Measurements from ENCODE around the gene PSAT1.

DNA sequence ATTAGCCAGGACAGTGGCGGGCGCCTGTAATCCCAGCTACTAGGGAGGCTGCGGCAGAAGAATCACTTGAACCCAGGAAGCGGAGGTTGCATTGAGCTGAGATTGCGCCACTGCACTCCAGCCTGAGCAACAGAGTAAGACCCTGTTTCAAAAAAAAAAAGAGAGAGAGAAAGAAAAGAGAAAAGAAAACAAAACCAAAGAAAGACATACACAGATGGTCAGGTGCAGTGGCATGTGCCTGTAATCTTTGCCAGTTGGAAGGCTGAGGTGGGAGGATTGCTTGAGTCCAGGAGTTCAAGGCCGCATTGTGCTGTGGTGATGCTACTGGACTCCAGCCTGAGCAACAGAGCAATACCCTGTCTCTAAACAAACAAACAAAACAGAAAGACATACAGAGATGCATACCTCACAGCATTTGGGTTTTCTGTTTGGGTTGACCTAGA is 10.0 kb upstream of the PSAT1 start:
- TF ChIP-seq, protein P1, sequence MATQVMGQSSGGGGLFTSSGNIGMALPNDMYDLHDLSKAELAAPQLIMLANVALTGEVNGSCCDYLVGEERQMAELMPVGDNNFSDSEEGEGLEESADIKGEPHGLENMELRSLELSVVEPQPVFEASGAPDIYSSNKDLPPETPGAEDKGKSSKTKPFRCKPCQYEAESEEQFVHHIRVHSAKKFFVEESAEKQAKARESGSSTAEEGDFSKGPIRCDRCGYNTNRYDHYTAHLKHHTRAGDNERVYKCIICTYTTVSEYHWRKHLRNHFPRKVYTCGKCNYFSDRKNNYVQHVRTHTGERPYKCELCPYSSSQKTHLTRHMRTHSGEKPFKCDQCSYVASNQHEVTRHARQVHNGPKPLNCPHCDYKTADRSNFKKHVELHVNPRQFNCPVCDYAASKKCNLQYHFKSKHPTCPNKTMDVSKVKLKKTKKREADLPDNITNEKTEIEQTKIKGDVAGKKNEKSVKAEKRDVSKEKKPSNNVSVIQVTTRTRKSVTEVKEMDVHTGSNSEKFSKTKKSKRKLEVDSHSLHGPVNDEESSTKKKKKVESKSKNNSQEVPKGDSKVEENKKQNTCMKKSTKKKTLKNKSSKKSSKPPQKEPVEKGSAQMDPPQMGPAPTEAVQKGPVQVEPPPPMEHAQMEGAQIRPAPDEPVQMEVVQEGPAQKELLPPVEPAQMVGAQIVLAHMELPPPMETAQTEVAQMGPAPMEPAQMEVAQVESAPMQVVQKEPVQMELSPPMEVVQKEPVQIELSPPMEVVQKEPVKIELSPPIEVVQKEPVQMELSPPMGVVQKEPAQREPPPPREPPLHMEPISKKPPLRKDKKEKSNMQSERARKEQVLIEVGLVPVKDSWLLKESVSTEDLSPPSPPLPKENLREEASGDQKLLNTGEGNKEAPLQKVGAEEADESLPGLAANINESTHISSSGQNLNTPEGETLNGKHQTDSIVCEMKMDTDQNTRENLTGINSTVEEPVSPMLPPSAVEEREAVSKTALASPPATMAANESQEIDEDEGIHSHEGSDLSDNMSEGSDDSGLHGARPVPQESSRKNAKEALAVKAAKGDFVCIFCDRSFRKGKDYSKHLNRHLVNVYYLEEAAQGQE (IDR thresholded peaks at IDR 0.05; ENCODE audit: borderline replicate concordance) = no peak
- TF ChIP-seq MXI1 (conservative IDR thresholded peaks at IDR 0.05; ENCODE audit: poor library complexity, severe bottlenecking) (no peak), SMC3 (conservative IDR thresholded peaks at IDR 0.05; ENCODE audit: poor library complexity) (no peak), POLR2AphosphoS5 (IDR thresholded peaks at IDR 0.05) (no peak), EZH2 (IDR thresholded peaks at IDR 0.05; ENCODE audit: borderline replicate concordance, insufficient read depth, low read length, poor library complexity, severe bottlenecking) (no peak), RAD21 (conservative IDR thresholded peaks at IDR 0.05) (no peak), EP300 (conservative IDR thresholded peaks at IDR 0.05; ENCODE audit: poor library complexity, severe bottlenecking) (no peak), TAF1 (IDR thresholded peaks at IDR 0.05; ENCODE audit: low read depth) (no peak)
- TF ChIP-seq, protein P2, sequence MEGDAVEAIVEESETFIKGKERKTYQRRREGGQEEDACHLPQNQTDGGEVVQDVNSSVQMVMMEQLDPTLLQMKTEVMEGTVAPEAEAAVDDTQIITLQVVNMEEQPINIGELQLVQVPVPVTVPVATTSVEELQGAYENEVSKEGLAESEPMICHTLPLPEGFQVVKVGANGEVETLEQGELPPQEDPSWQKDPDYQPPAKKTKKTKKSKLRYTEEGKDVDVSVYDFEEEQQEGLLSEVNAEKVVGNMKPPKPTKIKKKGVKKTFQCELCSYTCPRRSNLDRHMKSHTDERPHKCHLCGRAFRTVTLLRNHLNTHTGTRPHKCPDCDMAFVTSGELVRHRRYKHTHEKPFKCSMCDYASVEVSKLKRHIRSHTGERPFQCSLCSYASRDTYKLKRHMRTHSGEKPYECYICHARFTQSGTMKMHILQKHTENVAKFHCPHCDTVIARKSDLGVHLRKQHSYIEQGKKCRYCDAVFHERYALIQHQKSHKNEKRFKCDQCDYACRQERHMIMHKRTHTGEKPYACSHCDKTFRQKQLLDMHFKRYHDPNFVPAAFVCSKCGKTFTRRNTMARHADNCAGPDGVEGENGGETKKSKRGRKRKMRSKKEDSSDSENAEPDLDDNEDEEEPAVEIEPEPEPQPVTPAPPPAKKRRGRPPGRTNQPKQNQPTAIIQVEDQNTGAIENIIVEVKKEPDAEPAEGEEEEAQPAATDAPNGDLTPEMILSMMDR (IDR thresholded peaks at IDR 0.05; ENCODE audit: poor library complexity, severe bottlenecking) = no peak
